GM23338 (cell line): ENCODE results near the gene ZGLP1. TPM values are rescaled to one million over a fixed set of nuclear protein-coding genes. Genes with fewer than 3 reads are reported as not detected.
A peak's percentile ranks its signal among the peaks of the same experiment; 100 is the strongest.

Source experiments
- ATAC-seq: fragments of 200-7000 bp; cut with Tn5 transposase; 3 replicates; pipeline ENCODE4 v1.9.1; 2020
- DNase-seq: peaks from one replicate; pipeline ENCODE4 v3.0.0-alpha.2; 2015; ENCODE audit warnings: low spot score
- H2AFZ ChIP-seq: fragments of 200-600 bp; sonication (generic); 2 replicates; pipeline ENCODE4 v1.8.0; 2016; ENCODE audit warnings: antibody characterized with exemption, mild to moderate bottlenecking, moderate library complexity
- H3F3A ChIP-seq: fragments of 200-600 bp; sonication (generic); replicated peaks from 2 replicates; pipeline ENCODE4 v1.8.0; 2017; ENCODE audit warnings: antibody characterized with exemption, mixed run types, low read depth
- H3K27ac ChIP-seq: fragments of 200-600 bp; sonication (generic); 2 replicates; pipeline ENCODE4 v1.6.1; 2016; ENCODE audit warnings: low read depth
- H3K27me3 ChIP-seq: fragments of 200-600 bp; sonication (generic); 2 replicates; pipeline ENCODE4 v1.8.0; 2016; ENCODE audit warnings: mild to moderate bottlenecking, mixed run types, moderate library complexity; ENCODE audit not compliant: insufficient read depth
- H3K36me3 ChIP-seq: fragments of 200-600 bp; sonication (generic); 2 replicates; pipeline ENCODE4 v1.8.0; 2016; ENCODE audit warnings: mild to moderate bottlenecking; ENCODE audit not compliant: insufficient read depth
- H3K4me1 ChIP-seq: fragments of 200-600 bp; sonication (generic); 2 replicates; pipeline ENCODE4 v1.8.0; 2016; ENCODE audit warnings: mild to moderate bottlenecking, moderate library complexity; ENCODE audit not compliant: insufficient read depth
- H3K4me2 ChIP-seq: fragments of 200-600 bp; sonication (generic); 2 replicates; pipeline ENCODE4 v1.7.1; 2017; ENCODE audit warnings: mixed run types
- H3K4me3 ChIP-seq: fragments of 200-600 bp; sonication (generic); 2 replicates; pipeline ENCODE4 v1.6.1; 2016; ENCODE audit warnings: mixed run types
- H3K79me2 ChIP-seq: fragments of 200-600 bp; sonication (generic); replicated peaks from 2 replicates; pipeline ENCODE4 v1.8.0; 2017; ENCODE audit warnings: mild to moderate bottlenecking; ENCODE audit not compliant: insufficient read depth
- H3K9me2 ChIP-seq: fragments of 200-600 bp; sonication (generic); 2 replicates; pipeline ENCODE4 v1.8.0; 2017; ENCODE audit not compliant: insufficient read depth
- H4K20me1 ChIP-seq: fragments of 200-600 bp; sonication (generic); replicated peaks from 2 replicates; pipeline ENCODE4 v1.8.0; 2017; ENCODE audit warnings: mild to moderate bottlenecking; ENCODE audit not compliant: insufficient read depth
- H3K27ac Mint-ChIP-seq: 2 replicates; pipeline ENCODE4 v1.8.0; 2020; ENCODE audit warnings: inconsistent platforms, mild to moderate bottlenecking, moderate library complexity, mixed read lengths
- H3K27me3 Mint-ChIP-seq: 3 replicates; pipeline ENCODE4 v1.8.0; 2022; ENCODE audit warnings: low read depth, mild to moderate bottlenecking, moderate library complexity, mixed read lengths, inconsistent platforms; ENCODE audit not compliant: insufficient read depth, poor library complexity
- H3K36me3 Mint-ChIP-seq: 3 replicates; pipeline ENCODE4 v1.8.0; 2021; ENCODE audit warnings: low read depth, mild to moderate bottlenecking, inconsistent platforms, moderate library complexity, mixed read lengths
- H3K4me1 Mint-ChIP-seq: 3 replicates; pipeline ENCODE4 v1.8.0; 2020; ENCODE audit warnings: mild to moderate bottlenecking, inconsistent platforms, mixed read lengths
- H3K4me3 Mint-ChIP-seq: 3 replicates; pipeline ENCODE4 v1.8.0; 2021; ENCODE audit warnings: moderate library complexity, mild to moderate bottlenecking, inconsistent platforms, mixed read lengths
- H3K9me3 Mint-ChIP-seq: 3 replicates; pipeline ENCODE4 v1.8.0; 2020; ENCODE audit warnings: moderate library complexity, mild to moderate bottlenecking, inconsistent platforms, mixed read lengths
- EZH2 ChIP-seq: fragments of 200-600 bp; sonication (generic); IDR thresholded peaks from one replicate; pipeline ENCODE4 v1.8.0; 2017; ENCODE audit warnings: antibody characterized with exemption, mild to moderate bottlenecking, low read depth; ENCODE audit not compliant: unreplicated experiment
- STAT1 ChIP-seq: IDR thresholded peaks from one replicate; pipeline ENCODE4 v1.6.1; 2016; ENCODE audit warnings: antibody characterized with exemption; ENCODE audit not compliant: unreplicated experiment
- ZNF114 ChIP-seq: fragments of 250-450 bp; sonication (Bioruptor Pico); IDR thresholded peaks from 2 replicates; pipeline ENCODE4 v1.5.0; 2020; ENCODE audit warnings: mild to moderate bottlenecking, moderate library complexity
- ZNF331 ChIP-seq: fragments of 250-450 bp; sonication (Bioruptor Pico); IDR thresholded peaks from 2 replicates; pipeline ENCODE4 v1.5.0; 2020; ENCODE audit warnings: low read depth, mild to moderate bottlenecking, moderate library complexity
- polyA plus RNA-seq: library from polyadenylated mRNA; unstranded; fragments of >200 nt; fragmentation: Nextera tagmentation; extraction: Ambion mirVana; gene quantifications from 2 replicates; pipeline ENCODE4 v1.2.1, GENCODE V29; 2016
- total RNA-seq: library from RNA; depleted of rRNA; stranded (reverse); fragments of >200 nt; shearing (Covaris generic); gene quantifications from 2 replicates; pipeline ENCODE4 v1.2.3, GENCODE V29; 2014
- TF ChIP-seq, protein P1 (sequence below): fragments of 250-450 bp; sonication (Bioruptor Pico); IDR thresholded peaks from 2 replicates; pipeline ENCODE4 v1.5.0; 2020; ENCODE audit warnings: mild to moderate bottlenecking, moderate library complexity
- TF ChIP-seq, protein P2 (sequence below): IDR thresholded peaks from 2 replicates; pipeline ENCODE4 v1.6.1; 2016; ENCODE audit warnings: antibody characterized with exemption
- TF ChIP-seq, protein P3 (sequence below), 2 experiments: fragments of 200-600 bp in 1 of 2; sonication (generic) in 1 of 2; conservative IDR thresholded peaks; 2 replicates each; pipeline versions ENCODE4 v1.5.1 to v1.6.1; 2016 to 2017; ENCODE audit warnings: antibody characterized with exemption in 2 of 2, low read depth in 2 of 2, mild to moderate bottlenecking in 2 of 2, moderate library complexity in 1 of 2

The ZGLP1 gene
- total and polyA plus RNA-seq, 2 experiments from 2014 or later = 1.5 to 5.3 TPM

DNA sequence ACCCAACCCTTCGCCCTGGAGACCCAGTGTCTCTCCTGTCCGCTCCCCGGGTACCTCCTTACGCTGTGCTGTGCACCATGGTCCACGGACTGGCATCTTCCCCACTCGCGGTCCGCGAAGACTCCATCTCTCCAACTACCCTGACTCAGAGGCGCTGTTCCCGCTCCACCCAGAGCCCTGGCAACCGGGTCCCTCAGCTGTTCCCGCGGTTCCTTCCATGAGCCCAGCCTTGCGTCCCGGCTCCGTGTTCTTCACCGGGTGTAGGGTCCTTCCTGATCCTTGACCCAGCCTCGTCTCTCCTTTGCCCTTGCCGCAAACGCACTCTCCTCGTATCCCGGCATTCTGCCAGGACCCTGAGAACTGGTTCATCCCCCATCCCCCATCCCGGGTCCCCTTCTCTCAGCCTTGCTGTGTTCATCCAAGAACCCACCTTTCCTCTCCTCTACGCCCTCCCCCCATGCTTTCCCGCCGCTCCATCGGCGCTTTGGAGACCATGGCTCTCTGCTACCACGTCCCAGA lies 19.2 kb downstream of the ZGLP1 start:
- Histone ChIP-seq H3K79me2 (no peaks in the 10 kb centered on the region), H3K27me3 (peaks cover 95% of the 10 kb centered on the region), H2AFZ (peak overlapping the region; percentile 98), H3F3A (peaks cover 19% of the 10 kb centered on the region; the same call in 1 of the 2 replicates), H3K36me3 (no peaks in the 10 kb centered on the region), H3K4me2 (peak overlapping the region; percentile 94), H3K4me1 (peaks cover 24% of the 10 kb centered on the region), H4K20me1 (no peaks in the 10 kb centered on the region; the same call in 1 of the 2 replicates), H3K4me3 (peak overlapping the region; percentile 71), H3K9me2 (no peaks in the 10 kb centered on the region), H3K27ac (no peak overlapping the region)
- Mint-ChIP-seq H3K4me3 (peak overlapping the region; percentile 77), H3K4me1 (peaks cover 33% of the 10 kb centered on the region), H3K9me3 (peaks cover 3% of the 10 kb centered on the region; the same call in 1 of the 3 replicates), H3K27ac (no peak overlapping the region), H3K27me3 (peaks cover 92% of the 10 kb centered on the region), H3K36me3 (no peaks in the 10 kb centered on the region)
- no peak for TF ChIP-seq STAT1
- no peak for TF ChIP-seq ZNF331 (CRISPR knock-in tag)
- TF ChIP-seq, protein P1, sequence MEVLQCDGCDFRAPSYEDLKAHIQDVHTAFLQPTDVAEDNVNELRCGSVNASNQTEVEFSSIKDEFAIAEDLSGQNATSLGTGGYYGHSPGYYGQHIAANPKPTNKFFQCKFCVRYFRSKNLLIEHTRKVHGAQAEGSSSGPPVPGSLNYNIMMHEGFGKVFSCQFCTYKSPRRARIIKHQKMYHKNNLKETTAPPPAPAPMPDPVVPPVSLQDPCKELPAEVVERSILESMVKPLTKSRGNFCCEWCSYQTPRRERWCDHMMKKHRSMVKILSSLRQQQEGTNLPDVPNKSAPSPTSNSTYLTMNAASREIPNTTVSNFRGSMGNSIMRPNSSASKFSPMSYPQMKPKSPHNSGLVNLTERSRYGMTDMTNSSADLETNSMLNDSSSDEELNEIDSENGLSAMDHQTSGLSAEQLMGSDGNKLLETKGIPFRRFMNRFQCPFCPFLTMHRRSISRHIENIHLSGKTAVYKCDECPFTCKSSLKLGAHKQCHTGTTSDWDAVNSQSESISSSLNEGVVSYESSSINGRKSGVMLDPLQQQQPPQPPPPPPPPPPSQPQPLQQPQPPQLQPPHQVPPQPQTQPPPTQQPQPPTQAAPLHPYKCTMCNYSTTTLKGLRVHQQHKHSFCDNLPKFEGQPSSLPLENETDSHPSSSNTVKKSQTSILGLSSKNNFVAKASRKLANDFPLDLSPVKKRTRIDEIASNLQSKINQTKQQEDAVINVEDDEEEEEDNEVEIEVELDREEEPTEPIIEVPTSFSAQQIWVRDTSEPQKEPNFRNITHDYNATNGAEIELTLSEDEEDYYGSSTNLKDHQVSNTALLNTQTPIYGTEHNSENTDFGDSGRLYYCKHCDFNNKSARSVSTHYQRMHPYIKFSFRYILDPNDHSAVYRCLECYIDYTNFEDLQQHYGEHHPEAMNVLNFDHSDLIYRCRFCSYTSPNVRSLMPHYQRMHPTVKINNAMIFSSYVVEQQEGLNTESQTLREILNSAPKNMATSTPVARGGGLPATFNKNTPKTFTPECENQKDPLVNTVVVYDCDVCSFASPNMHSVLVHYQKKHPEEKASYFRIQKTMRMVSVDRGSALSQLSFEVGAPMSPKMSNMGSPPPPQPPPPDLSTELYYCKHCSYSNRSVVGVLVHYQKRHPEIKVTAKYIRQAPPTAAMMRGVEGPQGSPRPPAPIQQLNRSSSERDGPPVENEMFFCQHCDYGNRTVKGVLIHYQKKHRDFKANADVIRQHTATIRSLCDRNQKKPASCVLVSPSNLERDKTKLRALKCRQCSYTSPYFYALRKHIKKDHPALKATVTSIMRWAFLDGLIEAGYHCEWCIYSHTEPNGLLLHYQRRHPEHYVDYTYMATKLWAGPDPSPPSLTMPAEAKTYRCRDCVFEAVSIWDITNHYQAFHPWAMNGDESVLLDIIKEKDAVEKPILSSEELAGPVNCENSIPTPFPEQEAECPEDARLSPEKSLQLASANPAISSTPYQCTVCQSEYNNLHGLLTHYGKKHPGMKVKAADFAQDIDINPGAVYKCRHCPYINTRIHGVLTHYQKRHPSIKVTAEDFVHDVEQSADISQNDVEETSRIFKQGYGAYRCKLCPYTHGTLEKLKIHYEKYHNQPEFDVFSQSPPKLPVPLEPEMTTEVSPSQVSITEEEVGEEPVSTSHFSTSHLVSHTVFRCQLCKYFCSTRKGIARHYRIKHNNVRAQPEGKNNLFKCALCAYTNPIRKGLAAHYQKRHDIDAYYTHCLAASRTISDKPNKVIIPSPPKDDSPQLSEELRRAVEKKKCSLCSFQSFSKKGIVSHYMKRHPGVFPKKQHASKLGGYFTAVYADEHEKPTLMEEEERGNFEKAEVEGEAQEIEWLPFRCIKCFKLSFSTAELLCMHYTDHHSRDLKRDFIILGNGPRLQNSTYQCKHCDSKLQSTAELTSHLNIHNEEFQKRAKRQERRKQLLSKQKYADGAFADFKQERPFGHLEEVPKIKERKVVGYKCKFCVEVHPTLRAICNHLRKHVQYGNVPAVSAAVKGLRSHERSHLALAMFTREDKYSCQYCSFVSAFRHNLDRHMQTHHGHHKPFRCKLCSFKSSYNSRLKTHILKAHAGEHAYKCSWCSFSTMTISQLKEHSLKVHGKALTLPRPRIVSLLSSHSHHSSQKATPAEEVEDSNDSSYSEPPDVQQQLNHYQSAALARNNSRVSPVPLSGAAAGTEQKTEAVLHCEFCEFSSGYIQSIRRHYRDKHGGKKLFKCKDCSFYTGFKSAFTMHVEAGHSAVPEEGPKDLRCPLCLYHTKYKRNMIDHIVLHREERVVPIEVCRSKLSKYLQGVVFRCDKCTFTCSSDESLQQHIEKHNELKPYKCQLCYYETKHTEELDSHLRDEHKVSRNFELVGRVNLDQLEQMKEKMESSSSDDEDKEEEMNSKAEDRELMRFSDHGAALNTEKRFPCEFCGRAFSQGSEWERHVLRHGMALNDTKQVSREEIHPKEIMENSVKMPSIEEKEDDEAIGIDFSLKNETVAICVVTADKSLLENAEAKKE (CRISPR knock-in tag) = no peak
- TF ChIP-seq EZH2 = peak; percentile 26
- peak; percentile 78 for DNase-seq
- peak; percentile 0; the same call in 2 of the 3 replicates for ATAC-seq

DNA sequence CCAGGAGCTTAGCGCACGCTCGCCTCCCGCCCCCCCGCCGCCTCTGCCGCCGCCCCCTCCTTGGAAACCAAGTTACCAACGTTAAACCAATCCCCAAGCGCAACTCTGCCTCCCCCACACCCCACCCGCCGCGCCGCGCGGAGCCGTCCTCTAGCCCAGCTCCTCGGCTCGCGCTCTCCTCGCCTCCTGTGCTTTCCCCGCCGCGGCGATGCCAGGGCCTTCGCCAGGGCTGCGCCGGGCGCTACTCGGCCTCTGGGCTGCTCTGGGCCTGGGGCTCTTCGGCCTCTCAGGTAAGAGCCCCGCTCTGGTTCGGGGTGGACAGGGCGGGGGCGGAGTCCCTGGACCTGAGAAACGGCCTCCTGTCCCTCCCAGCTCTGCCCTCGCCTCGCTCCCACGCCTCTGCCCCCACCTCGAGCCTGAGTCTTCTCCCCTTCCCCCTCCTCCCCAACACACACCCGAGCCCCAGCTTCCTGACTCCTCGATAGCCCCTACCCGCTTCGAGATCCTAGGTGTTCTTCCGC lies 19.7 kb downstream of the ZGLP1 start, which contains the start of gene ICAM5:
Gene ICAM5, plus strand, starts transcription at position 117 of the 521 bp plus-strand sequence. Its CDS starts 92 bp downstream, at position 209.
- peaks cover 33% of the 10 kb centered on the region for H3K4me1 Mint-ChIP-seq
- peaks cover 19% of the 10 kb centered on the region; the same call in 1 of the 2 replicates for H3F3A ChIP-seq
- H2AFZ ChIP-seq = peak within 1 kb of the TSS; percentile 98
- no peak within 1 kb of the TSS for H3K27ac ChIP-seq
- H3K4me2 ChIP-seq = peak within 1 kb of the TSS; percentile 94
- DNase-seq = peak; percentile 47
- no peak for TF ChIP-seq STAT1
- TF ChIP-seq, protein P2, sequence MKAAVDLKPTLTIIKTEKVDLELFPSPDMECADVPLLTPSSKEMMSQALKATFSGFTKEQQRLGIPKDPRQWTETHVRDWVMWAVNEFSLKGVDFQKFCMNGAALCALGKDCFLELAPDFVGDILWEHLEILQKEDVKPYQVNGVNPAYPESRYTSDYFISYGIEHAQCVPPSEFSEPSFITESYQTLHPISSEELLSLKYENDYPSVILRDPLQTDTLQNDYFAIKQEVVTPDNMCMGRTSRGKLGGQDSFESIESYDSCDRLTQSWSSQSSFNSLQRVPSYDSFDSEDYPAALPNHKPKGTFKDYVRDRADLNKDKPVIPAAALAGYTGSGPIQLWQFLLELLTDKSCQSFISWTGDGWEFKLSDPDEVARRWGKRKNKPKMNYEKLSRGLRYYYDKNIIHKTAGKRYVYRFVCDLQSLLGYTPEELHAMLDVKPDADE = no peak
- TF ChIP-seq EZH2 = peak; percentile 58
- TF ChIP-seq, protein P3, sequence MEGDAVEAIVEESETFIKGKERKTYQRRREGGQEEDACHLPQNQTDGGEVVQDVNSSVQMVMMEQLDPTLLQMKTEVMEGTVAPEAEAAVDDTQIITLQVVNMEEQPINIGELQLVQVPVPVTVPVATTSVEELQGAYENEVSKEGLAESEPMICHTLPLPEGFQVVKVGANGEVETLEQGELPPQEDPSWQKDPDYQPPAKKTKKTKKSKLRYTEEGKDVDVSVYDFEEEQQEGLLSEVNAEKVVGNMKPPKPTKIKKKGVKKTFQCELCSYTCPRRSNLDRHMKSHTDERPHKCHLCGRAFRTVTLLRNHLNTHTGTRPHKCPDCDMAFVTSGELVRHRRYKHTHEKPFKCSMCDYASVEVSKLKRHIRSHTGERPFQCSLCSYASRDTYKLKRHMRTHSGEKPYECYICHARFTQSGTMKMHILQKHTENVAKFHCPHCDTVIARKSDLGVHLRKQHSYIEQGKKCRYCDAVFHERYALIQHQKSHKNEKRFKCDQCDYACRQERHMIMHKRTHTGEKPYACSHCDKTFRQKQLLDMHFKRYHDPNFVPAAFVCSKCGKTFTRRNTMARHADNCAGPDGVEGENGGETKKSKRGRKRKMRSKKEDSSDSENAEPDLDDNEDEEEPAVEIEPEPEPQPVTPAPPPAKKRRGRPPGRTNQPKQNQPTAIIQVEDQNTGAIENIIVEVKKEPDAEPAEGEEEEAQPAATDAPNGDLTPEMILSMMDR (conservative IDR thresholded peaks at IDR 0.05; ENCODE audit: low read depth in 2 of 2) = no peak
- no peak for TF ChIP-seq ZNF114
- H3K36me3 ChIP-seq = no peaks in the 10 kb centered on the region
- ATAC-seq = peak; percentile 1; the same call in 2 of the 3 replicates
- no peaks in the 10 kb centered on the region for H3K9me2 ChIP-seq
- peaks cover 90% of the 10 kb centered on the region for H3K27me3 ChIP-seq
- H3K27ac Mint-ChIP-seq = peak within 1 kb of the TSS; percentile 80; the same call in 1 of the 2 replicates
- H3K79me2 ChIP-seq = no peaks in the 10 kb centered on the region
- peaks cover 87% of the 10 kb centered on the region for H3K27me3 Mint-ChIP-seq
- peak within 1 kb of the TSS; percentile 71 for H3K4me3 ChIP-seq
- peaks cover 4% of the 10 kb centered on the region; the same call in 1 of the 3 replicates for H3K36me3 Mint-ChIP-seq
- H3K9me3 Mint-ChIP-seq = peaks cover 3% of the 10 kb centered on the region; the same call in 1 of the 3 replicates
- H4K20me1 ChIP-seq = no peaks in the 10 kb centered on the region; the same call in 1 of the 2 replicates
- peaks cover 24% of the 10 kb centered on the region for H3K4me1 ChIP-seq
- H3K4me3 Mint-ChIP-seq = peak within 1 kb of the TSS; percentile 77
